K562 (cell line): ENCODE data around the gene LBP. TPM values are rescaled to one million over a fixed set of nuclear protein-coding genes. Genes with fewer than 3 reads are reported as not detected.

Source experiments
- ATAC-seq: fragments of 200-7000 bp; cut with Tn5 transposase; 3 replicates; pipeline ENCODE4 v1.9.1; 2020; ENCODE audit warnings: moderate library complexity
- BruUV-seq: library from RNA; stranded (reverse); fragments of 400-500 nt; replicated peaks from 2 replicates; lab custom pipeline; 2021; lab: Mats Ljungman, UMichigan
- CTCF ChIA-PET: fragments of 300-600 bp; formaldehyde crosslinking; extraction: SDS; loops from one replicate; lab custom pipeline; 2021; ENCODE audit warnings: low intra/inter-chr PET ratio; lab: Yijun Ruan, JAX
- POLR2A ChIA-PET: fragments of 300-600, 350-650 bp; sonication (Branson Sonifier 250); formaldehyde crosslinking; extraction: SDS; loops from one replicate; lab custom pipeline; 2021; ENCODE audit warnings: antibody characterized with exemption, inconsistent platforms; lab: Yijun Ruan, JAX
- DNase-seq, 4 experiments: peaks; one replicate each; pipeline versions ENCODE4 v3.0.0 to v3.0.0-alpha.2; 2011 to 2018; ENCODE audit warnings: low spot score in 3 of 4, mixed read lengths in 3 of 4; ENCODE audit errors: extremely low read depth in 1 of 4
- FAIRE-seq: peaks from 2 replicates; lab custom pipeline; 2011; peaks lifted over from hg19 to GRCh38; lab: Jason Lieb, UNC
- H2AFZ ChIP-seq: 2 replicates; pipeline ENCODE4 v1.6.0; 2011; ENCODE audit warnings: low read depth, low read length, control low read depth, inconsistent platforms
- H3K27ac ChIP-seq: fragments of 200-600 bp; 3 replicates; pipeline ENCODE4 v1.8.0; 2011; ENCODE audit warnings: low read depth, mild to moderate bottlenecking, control low read depth, inconsistent platforms, low read length, moderate library complexity, mixed read lengths; ENCODE audit errors: extremely low read depth
- H3K27me3 ChIP-seq, 2 experiments: fragments of 300-600 bp in 1 of 2; 2 replicates in 1 of 2; 3 replicates in 1 of 2; pipeline versions ENCODE4 v1.6.0 to v1.8.0; 2011; ENCODE audit warnings: inconsistent platforms in 2 of 2, low read length in 2 of 2, mild to moderate bottlenecking in 1 of 2, mixed read lengths in 1 of 2, moderate library complexity in 1 of 2; ENCODE audit not compliant: control insufficient read depth in 2 of 2, insufficient read depth in 2 of 2
- H3K36me3 ChIP-seq: fragments of 300-600 bp; 3 replicates; pipeline ENCODE4 v1.8.0; 2011; ENCODE audit warnings: mild to moderate bottlenecking, low read length, inconsistent platforms; ENCODE audit not compliant: control insufficient read depth, insufficient read depth
- H3K4me1 ChIP-seq, 2 experiments: fragments of 200-600 bp in 1 of 2; replicated peaks in 1 of 2; 2 replicates in 1 of 2; 3 replicates in 1 of 2; pipeline versions ENCODE4 v1.5.1 to v1.8.0; 2011; ENCODE audit warnings: inconsistent platforms in 2 of 2, low read length in 2 of 2, mild to moderate bottlenecking in 1 of 2, mixed read lengths in 1 of 2, moderate library complexity in 1 of 2; ENCODE audit not compliant: control insufficient read depth in 2 of 2, insufficient read depth in 2 of 2
- H3K4me2 ChIP-seq: 2 replicates; pipeline ENCODE4 v1.6.1; 2011; ENCODE audit warnings: low read length, control low read depth, inconsistent platforms, mixed read lengths; ENCODE audit not compliant: insufficient read depth
- H3K4me3 ChIP-seq: fragments of 200-600 bp; sonication (generic), shearing (Covaris generic); 2 replicates; pipeline ENCODE4 v1.5.1; 2016; ENCODE audit warnings: control low read depth, inconsistent platforms
- H3K79me2 ChIP-seq: fragments of 200-600 bp; 3 replicates; pipeline ENCODE4 v1.8.0; 2011; ENCODE audit warnings: low read length, inconsistent platforms; ENCODE audit not compliant: control insufficient read depth, insufficient read depth
- H3K9ac ChIP-seq, 2 experiments: 2 replicates each; pipeline versions ENCODE4 v1.6.0 to v1.6.1; 2011; ENCODE audit warnings: low read depth in 2 of 2, low read length in 2 of 2, control low read depth in 1 of 2, inconsistent platforms in 1 of 2, mild to moderate bottlenecking in 1 of 2, mixed read lengths in 1 of 2; ENCODE audit not compliant: insufficient read depth in 1 of 2
- H3K9me1 ChIP-seq: one replicate; pipeline ENCODE4 v1.6.0; 2011; ENCODE audit warnings: inconsistent platforms, mild to moderate bottlenecking, low read length, moderate library complexity; ENCODE audit not compliant: control insufficient read depth, insufficient read depth
- H3K9me3 ChIP-seq: replicated peaks from 2 replicates; pipeline ENCODE4 v1.5.1; 2011; ENCODE audit warnings: low read depth, low read length, inconsistent platforms; ENCODE audit not compliant: control insufficient read depth, insufficient read depth
- H4K20me1 ChIP-seq: replicated peaks from 2 replicates; pipeline ENCODE4 v1.6.1; 2011; ENCODE audit warnings: low read length, inconsistent platforms, mixed read lengths; ENCODE audit not compliant: control insufficient read depth, insufficient read depth
- GABPB1 ChIP-seq: sonication (generic); formaldehyde crosslinking; IDR thresholded peaks from 2 replicates; pipeline ENCODE4 v1.8.0; 2022; ENCODE audit warnings: mild to moderate bottlenecking, missing genetic modification reagents
- MYBL2 ChIP-seq, 2 experiments: fragments of 450-650 bp in 1 of 2; sonication (generic) in 1 of 2; formaldehyde crosslinking in 1 of 2; IDR thresholded peaks; 2 replicates each; pipeline versions ENCODE4 v1.6.1 to v1.8.1; 2017 to 2022; ENCODE audit warnings: borderline replicate concordance in 1 of 2, inconsistent platforms in 1 of 2, low read depth in 1 of 2, mild to moderate bottlenecking in 1 of 2, missing genetic modification reagents in 1 of 2, moderate library complexity in 1 of 2
- NFIC ChIP-seq: fragments of 450-650 bp; IDR thresholded peaks from 2 replicates; pipeline ENCODE4 v1.6.1; 2017; ENCODE audit warnings: mild to moderate bottlenecking, inconsistent platforms
- NFIX ChIP-seq: fragments of 250-450 bp; sonication (Bioruptor Pico); IDR thresholded peaks from 2 replicates; pipeline ENCODE4 v1.4.0; 2020; ENCODE audit warnings: low read depth, mild to moderate bottlenecking, moderate library complexity
- TGIF2 ChIP-seq: sonication (generic); formaldehyde crosslinking; IDR thresholded peaks from 2 replicates; pipeline ENCODE4 v1.8.1; 2022; ENCODE audit warnings: mild to moderate bottlenecking, missing genetic modification reagents, moderate library complexity
- ZBTB8A ChIP-seq: fragments of 450-650 bp; IDR thresholded peaks from 2 replicates; pipeline ENCODE4 v1.6.1; 2018; ENCODE audit warnings: mild to moderate bottlenecking, moderate library complexity; ENCODE audit not compliant: partially characterized antibody
- WGBS: fragments of 100-300 bp; shearing (Covaris generic); methylation state at CpG from one replicate; pipeline ENCODE4 v1.1.6; 2016; ENCODE audit warnings: low coverage, mixed read lengths; ENCODE audit not compliant: insufficient coverage; ENCODE audit errors: missing lambda C conversion rate; 5-methylcytosine and 5-hydroxymethylcytosine counted together
- in situ Hi-C: fragments of 300-500 bp; cut with MboI; formaldehyde crosslinking; loops from 4 replicates; pipeline ENCODE4 v1.15.0; 2018; ENCODE audit warnings: inconsistent platforms, mixed read lengths
- intact Hi-C: fragments of 100-400 bp; cut with micrococcal nuclease; formaldehyde crosslinking; loops from 2 replicates; pipeline ENCODE4 v1.14.2; 2022
- polyA plus RNA-seq, 8 experiments: library from polyadenylated mRNA; depleted of rRNA in 4 of 8; stranded (reverse) in 5 of 8; unstranded in 3 of 8; fragments of >200 nt; fragmentation: Nextera tagmentation in 2 of 8; fragmentation: Illumina TruSeq in 1 of 8; extraction: Ambion mirVana in 2 of 8; extraction: Trizol in 1 of 8; gene quantifications; 2 replicates each; pipeline versions ENCODE4 v1.2.1 to v1.2.3, GENCODE V29; 2011 to 2014; ENCODE audit warnings: inconsistent platforms in 1 of 8, missing spikeins in 1 of 8
- total RNA-seq, 7 experiments: library from RNA; depleted of rRNA in 6 of 7; stranded (reverse); fragments of >200 nt in 6 of 7; fragmentation: Illumina TruSeq in 2 of 7; extraction: Trizol in 2 of 7; gene quantifications; 2 replicates each; pipeline versions ENCODE4 v1.2.1 to v1.2.3, GENCODE V29; 2011 to 2021; ENCODE audit warnings: low replicate concordance in 1 of 7
- TF ChIP-seq, protein P1 (sequence below): fragments of 250-450 bp; sonication (Bioruptor Pico); IDR thresholded peaks from 2 replicates; pipeline ENCODE4 v1.4.0; 2020
- TF ChIP-seq, protein P2 (sequence below): fragments of 450-650 bp; formaldehyde crosslinking; conservative IDR thresholded peaks from 2 replicates; pipeline ENCODE4 v1.4.0; 2022; ENCODE audit warnings: mild to moderate bottlenecking, missing genetic modification characterization
- TF ChIP-seq, protein P3 (sequence below): fragments of 450-650 bp; IDR thresholded peaks from 2 replicates; pipeline ENCODE4 v1.6.1; 2014; ENCODE audit warnings: low read depth, mild to moderate bottlenecking, moderate library complexity, borderline replicate concordance
- TF ChIP-seq, protein P4 (sequence below): IDR thresholded peaks from 2 replicates; pipeline ENCODE4 v1.6.1; 2012; ENCODE audit warnings: low read depth, low read length, improper control_type of control experiment, borderline replicate concordance

LBP gene
- total and polyA plus RNA-seq, 9 of the 15 experiments (the other 6 are each of a cell fraction or from before 2014, with no cell fraction given): 0.06 to 0.31 (median 0.09) TPM; not detected in 3

DNA sequence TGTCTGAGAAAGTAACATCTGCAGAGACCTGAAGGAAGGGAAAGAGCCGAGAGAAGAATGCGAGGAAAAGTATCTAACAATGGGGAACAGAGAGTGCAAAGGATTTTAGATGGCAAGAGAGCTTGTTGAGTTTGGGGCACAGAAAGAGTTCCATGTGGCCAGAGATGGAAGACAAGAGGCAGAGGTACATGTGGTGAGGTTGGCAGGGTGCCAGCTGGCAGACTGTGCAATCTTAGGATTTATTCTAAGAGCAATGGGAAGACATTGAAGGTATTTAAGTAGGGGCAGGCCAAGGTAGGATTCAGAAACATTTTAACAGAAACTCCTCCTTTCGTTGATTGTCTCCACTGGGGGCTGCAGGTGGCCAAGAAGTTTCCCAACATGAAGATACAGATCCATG lies 20.4 kb upstream of the LBP start:
- in situ Hi-C loops (no loop called here), intact Hi-C loops (no loop called here)
- Histone ChIP-seq H3K27me3 (peaks cover 28 to 38% of the 10 kb centered on the region in 2 experiments; a peak in 3 of 5 replicates), H3K27ac (no peak overlapping the region), H3K4me3 (no peak overlapping the region), H3K36me3 (no peaks in the 10 kb centered on the region), H3K4me2 (no peak overlapping the region), H3K79me2 (no peaks in the 10 kb centered on the region), H3K9me3 (no peaks in the 10 kb centered on the region), H4K20me1 (no peaks in the 10 kb centered on the region), H3K4me1 (no peaks in the 10 kb centered on the region), H3K9ac (no peak overlapping the region), H2AFZ (no peak overlapping the region), H3K9me1 (no peaks in the 10 kb centered on the region)
- no TSS peak for BruUV-seq
- TF ChIP-seq, protein P1, sequence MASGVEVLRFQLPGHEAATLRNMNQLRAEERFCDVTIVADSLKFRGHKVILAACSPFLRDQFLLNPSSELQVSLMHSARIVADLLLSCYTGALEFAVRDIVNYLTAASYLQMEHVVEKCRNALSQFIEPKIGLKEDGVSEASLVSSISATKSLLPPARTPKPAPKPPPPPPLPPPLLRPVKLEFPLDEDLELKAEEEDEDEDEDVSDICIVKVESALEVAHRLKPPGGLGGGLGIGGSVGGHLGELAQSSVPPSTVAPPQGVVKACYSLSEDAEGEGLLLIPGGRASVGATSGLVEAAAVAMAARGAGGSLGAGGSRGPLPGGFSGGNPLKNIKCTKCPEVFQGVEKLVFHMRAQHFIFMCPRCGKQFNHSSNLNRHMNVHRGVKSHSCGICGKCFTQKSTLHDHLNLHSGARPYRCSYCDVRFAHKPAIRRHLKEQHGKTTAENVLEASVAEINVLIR: no peak
- TF ChIP-seq NFIC: peak; percentile 96
- no peak for TF ChIP-seq ZBTB8A
- TF ChIP-seq NFIX (CRISPR knock-in tag): peak; percentile 86
- POLR2A ChIA-PET: no interaction called here
- WGBS: 0% methylated on average over 3 of the region's 3 CpGs
- DNase-seq (no peak), FAIRE-seq (no peak), ATAC-seq (no peak)
- CTCF ChIA-PET: no interaction called here

DNA sequence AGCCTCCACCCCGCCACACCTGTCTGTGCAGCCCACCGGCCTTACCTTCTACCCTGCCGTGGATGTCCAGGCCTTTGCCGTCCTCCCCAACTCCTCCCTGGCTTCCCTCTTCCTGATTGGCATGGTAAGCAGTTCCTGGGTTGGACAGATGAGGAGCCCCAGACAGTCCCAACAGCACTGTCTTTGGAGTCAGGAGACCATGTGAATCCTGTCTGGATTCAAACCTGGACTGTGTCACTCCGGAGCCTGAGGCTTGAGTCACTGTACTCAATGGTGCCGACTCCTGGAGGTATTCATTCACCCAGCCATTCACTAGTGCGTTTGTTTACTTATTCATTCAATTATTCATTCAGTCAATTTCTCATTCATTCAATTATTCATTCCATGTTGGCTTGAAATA lies 20.0 kb upstream of the LBP start:
- in situ Hi-C loops: no loop called here
- Histone ChIP-seq H3K4me3 (no peak overlapping the region), H3K36me3 (no peaks in the 10 kb centered on the region), H4K20me1 (no peaks in the 10 kb centered on the region), H3K27me3 (peaks cover 28 to 38% of the 10 kb centered on the region in 2 experiments; a peak in 3 of 5 replicates), H2AFZ (no peak overlapping the region), H3K9me1 (no peaks in the 10 kb centered on the region), H3K4me2 (no peak overlapping the region), H3K27ac (no peak overlapping the region), H3K9ac (no peak overlapping the region), H3K79me2 (no peaks in the 10 kb centered on the region), H3K9me3 (no peaks in the 10 kb centered on the region), H3K4me1 (no peaks in the 10 kb centered on the region)
- DNase-seq (no peak), FAIRE-seq (no peak), ATAC-seq (no peak)
- intact Hi-C loops: no loop called here
- BruUV-seq: no TSS peak
- ChIA-PET CTCF (no interaction called here), POLR2A (no interaction called here)
- 4% methylated on average over 7 of the region's 7 CpGs for WGBS
- no peak for TF ChIP-seq TGIF2
- TF ChIP-seq, protein P2, sequence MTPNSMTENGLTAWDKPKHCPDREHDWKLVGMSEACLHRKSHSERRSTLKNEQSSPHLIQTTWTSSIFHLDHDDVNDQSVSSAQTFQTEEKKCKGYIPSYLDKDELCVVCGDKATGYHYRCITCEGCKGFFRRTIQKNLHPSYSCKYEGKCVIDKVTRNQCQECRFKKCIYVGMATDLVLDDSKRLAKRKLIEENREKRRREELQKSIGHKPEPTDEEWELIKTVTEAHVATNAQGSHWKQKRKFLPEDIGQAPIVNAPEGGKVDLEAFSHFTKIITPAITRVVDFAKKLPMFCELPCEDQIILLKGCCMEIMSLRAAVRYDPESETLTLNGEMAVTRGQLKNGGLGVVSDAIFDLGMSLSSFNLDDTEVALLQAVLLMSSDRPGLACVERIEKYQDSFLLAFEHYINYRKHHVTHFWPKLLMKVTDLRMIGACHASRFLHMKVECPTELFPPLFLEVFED (CRISPR knock-in tag): no peak
- no peak for TF ChIP-seq MYBL2 (IDR thresholded peaks at IDR 0.05; ENCODE audit: low read depth)
- no peak for TF ChIP-seq MYBL2 (CRISPR knock-in tag; IDR thresholded peaks at IDR 0.05; ENCODE audit: borderline replicate concordance)
- TF ChIP-seq, protein P3, sequence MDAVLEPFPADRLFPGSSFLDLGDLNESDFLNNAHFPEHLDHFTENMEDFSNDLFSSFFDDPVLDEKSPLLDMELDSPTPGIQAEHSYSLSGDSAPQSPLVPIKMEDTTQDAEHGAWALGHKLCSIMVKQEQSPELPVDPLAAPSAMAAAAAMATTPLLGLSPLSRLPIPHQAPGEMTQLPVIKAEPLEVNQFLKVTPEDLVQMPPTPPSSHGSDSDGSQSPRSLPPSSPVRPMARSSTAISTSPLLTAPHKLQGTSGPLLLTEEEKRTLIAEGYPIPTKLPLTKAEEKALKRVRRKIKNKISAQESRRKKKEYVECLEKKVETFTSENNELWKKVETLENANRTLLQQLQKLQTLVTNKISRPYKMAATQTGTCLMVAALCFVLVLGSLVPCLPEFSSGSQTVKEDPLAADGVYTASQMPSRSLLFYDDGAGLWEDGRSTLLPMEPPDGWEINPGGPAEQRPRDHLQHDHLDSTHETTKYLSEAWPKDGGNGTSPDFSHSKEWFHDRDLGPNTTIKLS: no peak
- no peak for TF ChIP-seq GABPB1 (CRISPR knock-in tag)
- TF ChIP-seq, protein P4, sequence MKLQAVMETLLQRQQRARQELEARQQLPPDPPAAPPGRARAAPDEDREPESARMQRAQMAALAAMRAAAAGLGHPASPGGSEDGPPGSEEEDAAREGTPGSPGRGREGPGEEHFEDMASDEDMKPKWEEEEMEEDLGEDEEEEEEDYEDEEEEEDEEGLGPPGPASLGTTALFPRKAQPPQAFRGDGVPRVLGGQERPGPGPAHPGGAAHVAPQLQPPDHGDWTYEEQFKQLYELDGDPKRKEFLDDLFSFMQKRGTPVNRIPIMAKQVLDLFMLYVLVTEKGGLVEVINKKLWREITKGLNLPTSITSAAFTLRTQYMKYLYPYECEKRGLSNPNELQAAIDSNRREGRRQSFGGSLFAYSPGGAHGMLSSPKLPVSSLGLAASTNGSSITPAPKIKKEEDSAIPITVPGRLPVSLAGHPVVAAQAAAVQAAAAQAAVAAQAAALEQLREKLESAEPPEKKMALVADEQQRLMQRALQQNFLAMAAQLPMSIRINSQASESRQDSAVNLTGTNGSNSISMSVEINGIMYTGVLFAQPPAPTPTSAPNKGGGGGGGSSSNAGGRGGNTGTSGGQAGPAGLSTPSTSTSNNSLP: no peak
